ENCODE results near the gene PSMD9. TPM values are rescaled to one million over a fixed set of nuclear protein-coding genes. Genes with fewer than 3 reads are reported as not detected.
"Not testable (repeated sequence)": the region's sequence is repeated elsewhere in the genome, so short reads cannot be mapped to it uniquely, and the experiment has no call there.

The PSMD9 gene
- total and polyA plus RNA-seq, 2 experiments from 2014 or later = 106 to 114 TPM

DNA sequence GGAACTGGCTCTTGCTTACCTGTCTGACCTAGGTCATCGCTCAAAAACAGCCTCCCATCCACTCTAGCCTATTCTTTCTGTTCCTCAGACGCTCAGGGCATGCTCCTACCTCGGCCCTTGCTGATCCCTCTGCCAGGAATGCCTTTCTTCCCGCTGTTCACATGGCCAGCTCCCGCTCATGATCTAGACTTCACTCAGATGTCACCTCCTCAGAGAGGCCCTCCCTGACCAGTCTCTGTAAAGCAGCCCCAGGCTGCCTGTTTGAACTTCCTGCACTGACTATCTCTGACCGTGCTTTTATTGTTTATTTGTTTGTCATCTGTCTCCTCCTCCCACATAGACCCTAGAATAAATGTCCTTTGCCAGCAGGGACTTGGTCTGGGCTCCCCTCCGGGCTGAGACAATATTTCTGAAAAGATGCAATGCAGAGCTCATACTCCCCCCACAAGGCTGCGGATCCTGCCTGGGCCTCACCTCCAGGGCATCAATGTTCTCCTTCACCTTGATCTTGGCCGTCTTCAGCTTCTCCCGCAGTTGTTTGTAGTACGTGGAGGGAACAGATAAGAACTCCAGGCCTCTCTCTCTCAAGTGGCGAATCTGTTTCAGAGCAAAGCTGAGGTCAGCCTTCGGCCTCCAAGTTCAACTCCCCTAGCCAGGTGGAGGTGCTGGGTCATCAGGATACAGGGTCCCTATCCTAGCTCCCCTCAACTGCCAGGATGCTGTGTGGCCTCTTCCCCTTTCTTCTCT lies 45.2 kb upstream of the PSMD9 start:
- 33% methylated on average over 13 of the region's 13 CpGs for WGBS (ENCODE audit: low lambda C conversion rate, missing lambda C conversion rate)
- H3K9me2 ChIP-seq (replicated peaks; ENCODE audit: insufficient read depth) = no peaks in the 10 kb centered on the region

GRCh38 chr12:121845701-121846100 lies 42.9 kb upstream of the PSMD9 start:
- no peak overlapping the region for H3K27ac ChIP-seq
- no peaks in the 10 kb centered on the region for H3K27me3 ChIP-seq
- no peaks in the 10 kb centered on the region for H4K20me1 ChIP-seq (ENCODE audit: insufficient read depth, poor library complexity, severe bottlenecking)
- no peak overlapping the region for H3K4me3 ChIP-seq
- H3K9me2 ChIP-seq (replicated peaks; ENCODE audit: insufficient read depth) = no peaks in the 10 kb centered on the region
- TF ChIP-seq EZH2phosphoT487 (IDR thresholded peaks at IDR 0.05; ENCODE audit: low read depth, severe bottlenecking, unreplicated experiment) (no peak), EZH2 (IDR thresholded peaks at IDR 0.05; ENCODE audit: borderline replicate concordance) (no peak), CTCF (IDR thresholded peaks at IDR 0.05; ENCODE audit: poor library complexity) (no peak)
- no peaks in the 10 kb centered on the region for H3K79me2 ChIP-seq
- no peak for DNase-seq (ENCODE audit: low spot score)
- H2AFZ ChIP-seq = no peak overlapping the region
- H3K4me2 ChIP-seq = no peak overlapping the region
- no peaks in the 10 kb centered on the region for H3K36me3 ChIP-seq (replicated peaks; ENCODE audit: insufficient read depth, low read depth)
- no peaks in the 10 kb centered on the region for H3K9me3 ChIP-seq (ENCODE audit: low read depth)
- 95% methylated on average over 1 of the region's 1 CpG for WGBS (ENCODE audit: low lambda C conversion rate, missing lambda C conversion rate)
- peaks cover 6% of the 10 kb centered on the region for H3K4me1 ChIP-seq (ENCODE audit: insufficient read depth)

More for the DNA sequence above, 45.2 kb upstream of the PSMD9 start:
- DNase-seq (ENCODE audit: low spot score) = no peak
- H4K20me1 ChIP-seq (ENCODE audit: insufficient read depth, poor library complexity, severe bottlenecking) = no peaks in the 10 kb centered on the region
- peaks cover 6% of the 10 kb centered on the region for H3K4me1 ChIP-seq (ENCODE audit: insufficient read depth)
- peak overlapping the region; percentile 5 for H2AFZ ChIP-seq
- H3K4me2 ChIP-seq = peak overlapping the region; percentile 4
- H3K79me2 ChIP-seq = no peaks in the 10 kb centered on the region
- no peaks in the 10 kb centered on the region for H3K36me3 ChIP-seq (replicated peaks; ENCODE audit: insufficient read depth, low read depth)
- no peaks in the 10 kb centered on the region for H3K9me3 ChIP-seq (ENCODE audit: low read depth)
- no peak for TF ChIP-seq CTCF (IDR thresholded peaks at IDR 0.05; ENCODE audit: poor library complexity)
- TF ChIP-seq EZH2 (IDR thresholded peaks at IDR 0.05; ENCODE audit: borderline replicate concordance) = no peak
- no peak for TF ChIP-seq EZH2phosphoT487 (IDR thresholded peaks at IDR 0.05; ENCODE audit: low read depth, severe bottlenecking, unreplicated experiment)
- H3K27me3 ChIP-seq = no peaks in the 10 kb centered on the region
- peak overlapping the region; percentile 58 for H3K27ac ChIP-seq
- no peak overlapping the region for H3K4me3 ChIP-seq

DNA sequence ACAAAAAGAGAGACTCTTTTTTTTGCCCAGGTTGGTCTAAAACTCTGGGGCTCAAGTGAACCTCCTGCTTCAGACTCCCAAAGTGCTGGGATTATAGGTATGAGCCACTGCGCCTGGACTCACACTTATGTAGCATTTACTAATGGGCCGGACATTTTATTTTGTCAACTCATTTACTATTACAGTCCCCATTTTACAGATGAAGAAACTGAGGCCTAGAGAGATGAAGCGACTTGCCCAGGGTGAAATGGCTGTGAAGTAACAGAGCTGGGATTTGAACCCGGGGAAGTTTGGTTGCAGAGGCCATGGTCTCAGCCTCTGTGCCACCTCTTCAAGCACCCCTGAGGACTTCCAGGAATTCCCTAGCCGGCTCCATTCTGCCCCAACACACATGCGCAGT lies 39.4 kb upstream of the PSMD9 start:
- Histone ChIP-seq H3K9me3 (ENCODE audit: low read depth) (no peaks in the 10 kb centered on the region), H3K4me3 (no peak overlapping the region), H2AFZ (no peak overlapping the region), H3K36me3 (replicated peaks; ENCODE audit: insufficient read depth, low read depth) (no peaks in the 10 kb centered on the region), H3K27ac (no peak overlapping the region), H3K4me2 (no peak overlapping the region), H4K20me1 (ENCODE audit: insufficient read depth, poor library complexity, severe bottlenecking) (no peaks in the 10 kb centered on the region), H3K79me2 (no peaks in the 10 kb centered on the region), H3K4me1 (ENCODE audit: insufficient read depth) (no peaks in the 10 kb centered on the region), H3K9me2 (replicated peaks; ENCODE audit: insufficient read depth) (no peaks in the 10 kb centered on the region), H3K27me3 (no peaks in the 10 kb centered on the region)
- no peak for TF ChIP-seq EZH2 (IDR thresholded peaks at IDR 0.05; ENCODE audit: borderline replicate concordance)
- TF ChIP-seq EZH2phosphoT487 (IDR thresholded peaks at IDR 0.05; ENCODE audit: low read depth, severe bottlenecking, unreplicated experiment) = no peak
- no peak for DNase-seq (ENCODE audit: low spot score)
- 95% methylated on average over 6 of the region's 6 CpGs for WGBS (ENCODE audit: low lambda C conversion rate, missing lambda C conversion rate)

- H3K27ac ChIP-seq = no peak overlapping the region
- no peak for DNase-seq (ENCODE audit: low spot score)
- H2AFZ ChIP-seq = no peak overlapping the region
- no peaks in the 10 kb centered on the region for H3K9me3 ChIP-seq (ENCODE audit: low read depth)
- TF ChIP-seq EZH2phosphoT487 (IDR thresholded peaks at IDR 0.05; ENCODE audit: low read depth, severe bottlenecking, unreplicated experiment) = no peak
- no peak for TF ChIP-seq CTCF (IDR thresholded peaks at IDR 0.05; ENCODE audit: poor library complexity)
- TF ChIP-seq EZH2 (IDR thresholded peaks at IDR 0.05; ENCODE audit: borderline replicate concordance) = no peak
- WGBS (ENCODE audit: low lambda C conversion rate, missing lambda C conversion rate) = 95% methylated on average over 13 of the region's 13 CpGs
- no peaks in the 10 kb centered on the region for H4K20me1 ChIP-seq (ENCODE audit: insufficient read depth, poor library complexity, severe bottlenecking)
- no peaks in the 10 kb centered on the region for H3K79me2 ChIP-seq
- H3K9me2 ChIP-seq (replicated peaks; ENCODE audit: insufficient read depth) = no peaks in the 10 kb centered on the region
- H3K4me3 ChIP-seq = no peak overlapping the region
- no peaks in the 10 kb centered on the region for H3K36me3 ChIP-seq (replicated peaks; ENCODE audit: insufficient read depth, low read depth)
- no peaks in the 10 kb centered on the region for H3K27me3 ChIP-seq
- H3K4me2 ChIP-seq = no peak overlapping the region
- H3K4me1 ChIP-seq (ENCODE audit: insufficient read depth) = no peaks in the 10 kb centered on the region
Observed at GRCh38 chr12:121849665-121850064, 38.9 kb upstream of the PSMD9 start.

GRCh38 chr12:121852392-121852791 lies 36.2 kb upstream of the PSMD9 start:
- H3K36me3 ChIP-seq (replicated peaks; ENCODE audit: insufficient read depth, low read depth); H3K4me1 ChIP-seq (ENCODE audit: insufficient read depth); H3K4me2 ChIP-seq; H3K9me2 ChIP-seq (replicated peaks; ENCODE audit: insufficient read depth); H3K4me3 ChIP-seq; H3K79me2 ChIP-seq; H2AFZ ChIP-seq; H4K20me1 ChIP-seq (ENCODE audit: insufficient read depth, poor library complexity, severe bottlenecking); H3K27me3 ChIP-seq; H3K9me3 ChIP-seq (ENCODE audit: low read depth); DNase-seq (ENCODE audit: low spot score); H3K27ac ChIP-seq: not testable (repeated sequence)
- WGBS (ENCODE audit: low lambda C conversion rate, missing lambda C conversion rate) = 91% methylated on average over 3 of the region's 3 CpGs

All from hepatocyte (in vitro differentiated cells).